DMS114 treated with DMSO at 0.1 percent for 48 hours (cell line): ENCODE results near the gene BLNK.
"Not testable (repeated sequence)": the region's sequence is repeated elsewhere in the genome, so short reads cannot be mapped to it uniquely, and the experiment has no call there.

Experiments used
- DNase-seq: peaks from one replicate; lab custom pipeline; 2025; ENCODE audit not compliant: unreplicated experiment; lab: John Stamatoyannopoulos, UW

The BLNK gene

DNA sequence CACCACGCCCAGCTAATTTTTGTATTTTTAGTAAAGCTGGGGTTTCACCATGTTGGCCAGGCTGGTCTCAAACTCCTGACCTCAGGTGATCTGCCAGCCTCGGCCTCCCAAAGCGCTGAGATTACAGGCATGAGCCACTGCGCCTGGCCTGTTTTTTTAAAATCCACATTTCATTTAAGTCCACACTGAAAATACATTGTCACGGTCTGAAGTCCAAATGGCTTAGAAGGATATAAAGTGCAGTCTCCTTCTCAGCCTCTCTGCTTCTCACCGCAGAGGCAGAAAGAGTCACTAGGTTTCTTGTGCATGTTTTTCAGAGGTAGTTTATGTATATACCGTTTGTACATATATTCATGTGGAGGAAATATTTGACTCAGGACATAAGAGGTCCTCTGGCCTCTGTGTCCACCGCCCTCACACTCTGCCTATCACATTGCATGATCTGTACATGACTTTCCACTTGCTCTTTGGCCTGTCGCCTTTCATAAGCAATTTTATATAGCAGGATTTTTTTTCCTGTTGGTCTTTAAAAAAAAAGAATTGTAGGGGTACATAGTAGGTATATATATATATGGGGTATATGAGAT is 42.9 kb downstream of the BLNK start:
- no peak for DNase-seq

DNA sequence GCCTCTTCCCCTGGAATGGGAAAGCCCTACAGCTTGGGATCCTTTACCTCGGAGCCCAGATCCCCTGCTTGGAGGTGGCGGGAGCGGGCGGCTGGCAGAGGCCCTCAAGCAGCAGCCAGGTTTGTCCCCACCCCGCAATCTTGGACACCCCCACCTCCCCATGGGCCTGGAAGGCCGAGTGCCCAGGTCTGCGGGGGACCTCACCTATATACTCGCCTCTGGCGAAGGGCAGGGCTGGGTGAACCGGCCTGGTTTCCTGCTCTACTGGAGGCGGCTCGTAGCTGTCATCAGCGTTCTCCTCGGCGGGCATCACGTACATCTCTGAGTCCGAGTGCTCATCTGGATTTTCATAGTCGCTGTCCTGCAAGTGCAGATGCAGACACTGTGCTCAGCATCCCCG is 44.2 kb downstream of the BLNK start:
- DNase-seq = no peak

DNA sequence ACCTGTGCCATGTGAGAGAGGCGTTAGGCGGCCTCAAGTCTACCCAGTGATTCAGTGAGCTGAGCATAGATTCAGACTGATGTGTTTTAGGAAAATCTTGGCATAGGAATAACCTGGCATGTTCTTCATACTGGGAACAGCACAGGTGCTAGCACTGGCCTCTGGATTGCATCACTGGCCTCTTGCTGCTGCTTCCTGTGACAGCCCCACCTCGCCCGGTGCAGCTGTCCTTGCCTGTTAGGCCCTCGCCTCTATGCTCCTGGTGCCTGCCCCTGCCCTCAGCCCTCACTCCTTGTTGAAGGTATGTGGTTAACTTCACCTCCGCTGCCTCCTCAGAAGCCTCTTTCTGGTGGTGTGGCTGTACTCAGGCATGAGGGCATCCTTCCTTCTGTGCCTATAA is 46.2 kb downstream of the BLNK start:
- DNase-seq = no peak

DNA sequence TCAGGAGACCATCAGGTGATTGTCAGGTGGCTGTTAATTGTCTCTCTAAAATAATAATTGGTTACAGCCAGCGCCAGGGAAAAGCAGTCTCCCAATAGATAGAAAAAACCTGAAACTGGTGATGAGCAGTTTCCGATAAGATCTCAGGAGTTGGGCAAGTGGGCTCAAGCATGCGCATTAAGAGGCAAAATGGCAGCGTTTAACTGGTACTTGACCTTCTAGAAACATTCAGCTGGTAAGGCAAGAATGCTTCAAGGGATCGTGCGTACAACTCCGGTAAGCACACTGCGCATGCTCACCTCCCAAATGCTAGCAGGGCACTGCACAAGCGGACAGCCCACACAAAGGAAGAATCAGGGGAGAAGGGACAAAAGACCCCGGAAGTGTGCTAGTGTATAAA is 48.5 kb downstream of the BLNK start:
- DNase-seq = no peak

DNA sequence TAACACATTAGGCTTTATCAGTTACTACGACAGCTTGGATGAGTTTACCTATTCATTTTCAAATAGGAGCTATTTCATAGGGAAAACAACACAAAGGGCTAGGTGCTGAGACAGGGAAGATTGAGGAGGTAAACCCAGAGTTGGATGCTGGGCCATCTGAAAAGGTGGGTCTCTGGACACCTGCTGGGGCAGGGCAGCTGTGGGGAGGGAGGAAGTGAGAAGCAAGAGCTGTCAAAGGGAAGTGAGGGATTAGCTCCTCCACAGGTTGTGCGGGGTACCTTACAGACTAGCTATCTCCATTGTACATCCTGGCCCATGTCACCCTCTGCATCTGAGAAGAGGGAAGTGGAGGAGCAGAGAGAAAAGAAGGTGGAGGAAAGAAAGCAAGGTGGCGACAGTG is 48.9 kb downstream of the BLNK start:
- no peak for DNase-seq

DNA sequence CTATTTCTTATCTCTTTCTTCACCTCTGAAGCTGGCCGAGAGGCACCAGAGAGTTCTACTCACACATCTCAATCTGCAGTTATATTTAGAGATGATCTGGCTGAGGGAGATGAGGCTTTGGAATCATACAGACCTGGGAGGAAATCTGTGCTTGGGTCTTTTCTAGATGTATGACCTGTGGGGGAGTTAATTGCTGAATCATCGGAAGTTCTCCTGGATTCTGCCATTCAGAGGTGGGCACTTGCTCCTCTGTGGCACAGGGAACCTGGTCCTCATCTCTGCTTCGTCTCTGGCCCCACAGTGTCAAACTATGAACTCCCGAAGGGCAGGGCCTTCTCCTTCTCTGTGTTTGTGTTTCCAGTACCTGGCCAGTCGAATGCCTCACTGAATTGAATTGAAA is 52.5 kb downstream of the BLNK start:
- no peak for DNase-seq

DNA sequence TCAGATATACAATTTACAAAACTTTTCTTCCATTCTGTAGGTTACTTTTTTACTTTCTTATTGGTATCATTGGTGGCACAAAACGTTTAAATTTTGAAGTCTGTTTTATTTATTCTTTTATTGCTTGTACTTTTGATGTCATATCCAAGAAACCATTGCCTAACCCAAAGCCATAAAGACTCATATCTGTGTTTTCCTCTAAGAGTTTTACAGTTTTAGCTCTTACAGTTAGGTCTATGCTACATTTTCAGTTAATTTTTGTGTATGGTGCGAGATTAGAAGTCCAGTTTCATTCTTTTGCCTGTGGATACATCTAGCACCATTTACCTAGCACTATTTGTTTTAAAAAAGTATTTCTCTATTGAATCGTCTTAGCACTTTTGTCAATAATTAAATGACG is 53.7 kb downstream of the BLNK start:
- DNase-seq = no peak

DNA sequence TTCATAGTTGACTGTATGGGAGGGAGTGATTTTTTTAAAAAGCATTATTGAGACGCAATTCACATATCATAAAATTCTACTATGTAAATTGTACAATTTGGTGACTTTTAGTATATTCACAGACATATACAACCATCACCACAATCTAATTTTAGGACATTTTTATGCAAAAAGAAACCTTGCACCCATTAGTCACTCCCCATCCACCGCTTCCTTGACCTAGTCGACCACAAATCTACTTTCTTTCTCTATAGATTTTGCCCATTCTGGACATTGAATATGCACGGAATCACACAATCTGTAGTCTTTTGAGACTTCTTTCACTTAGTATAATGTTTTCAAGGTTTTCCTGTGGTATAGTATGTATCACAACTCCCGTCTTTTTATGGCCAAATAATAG is 54.6 kb downstream of the BLNK start:
- DNase-seq = no peak

DNA sequence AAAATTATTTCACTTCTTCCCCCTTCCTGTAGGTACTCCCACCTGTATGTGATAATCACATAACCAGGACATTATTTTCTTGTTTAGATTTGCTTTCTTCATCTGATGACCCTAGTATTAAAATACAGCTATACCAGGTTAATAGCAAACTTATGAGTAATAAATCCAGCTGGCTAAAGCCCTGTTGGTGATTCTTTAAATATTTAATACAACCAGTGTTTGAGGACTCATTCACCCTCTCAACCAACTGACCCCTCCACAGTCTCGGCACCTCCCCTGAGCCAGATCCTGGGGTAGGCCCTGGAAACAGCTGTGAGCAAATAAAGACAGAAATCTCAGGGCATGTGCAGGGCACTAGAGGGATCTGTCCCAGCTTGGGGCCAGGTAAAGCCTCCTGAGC is 58.5 kb downstream of the BLNK start:
- no peak for DNase-seq

DNA sequence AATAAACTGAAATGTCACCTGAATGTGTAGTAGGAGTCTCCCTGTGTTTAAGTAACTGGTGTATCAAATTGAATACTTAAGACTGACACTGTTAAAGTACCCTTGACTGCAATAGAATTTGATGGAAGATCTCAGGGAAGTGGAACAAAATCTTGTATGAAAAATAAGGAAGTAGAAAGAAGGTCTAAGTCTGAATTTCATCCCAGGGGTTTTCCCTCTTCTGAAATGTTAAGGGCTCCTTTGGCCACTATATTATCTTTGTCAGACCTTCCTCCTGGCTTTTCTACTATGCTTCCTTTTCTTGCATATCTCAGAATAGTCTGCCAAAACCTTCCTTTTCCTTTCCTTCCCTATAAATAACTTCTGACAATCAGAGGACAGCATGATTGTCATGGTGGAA is 59.6 kb downstream of the BLNK start:
- DNase-seq = no peak

DNA sequence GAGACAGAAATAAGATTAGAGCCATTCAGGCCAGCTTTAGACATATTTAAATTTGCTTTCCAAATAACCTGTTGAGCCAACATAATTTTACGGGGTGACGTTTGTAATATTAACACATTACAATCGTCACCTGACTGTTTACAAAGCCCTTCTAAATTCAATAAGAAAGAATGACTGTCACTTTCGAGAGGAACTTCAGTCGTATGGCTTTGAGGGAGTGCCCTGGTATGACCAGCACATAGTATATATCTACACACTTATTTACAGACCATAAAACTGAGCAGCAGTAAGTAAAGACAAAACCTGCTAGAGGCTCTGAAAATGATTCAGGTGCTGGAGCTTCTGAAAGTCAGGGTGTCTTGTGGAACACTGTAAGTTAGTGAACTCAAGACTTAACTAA is 62.4 kb downstream of the BLNK start:
- DNase-seq = no peak

DNA sequence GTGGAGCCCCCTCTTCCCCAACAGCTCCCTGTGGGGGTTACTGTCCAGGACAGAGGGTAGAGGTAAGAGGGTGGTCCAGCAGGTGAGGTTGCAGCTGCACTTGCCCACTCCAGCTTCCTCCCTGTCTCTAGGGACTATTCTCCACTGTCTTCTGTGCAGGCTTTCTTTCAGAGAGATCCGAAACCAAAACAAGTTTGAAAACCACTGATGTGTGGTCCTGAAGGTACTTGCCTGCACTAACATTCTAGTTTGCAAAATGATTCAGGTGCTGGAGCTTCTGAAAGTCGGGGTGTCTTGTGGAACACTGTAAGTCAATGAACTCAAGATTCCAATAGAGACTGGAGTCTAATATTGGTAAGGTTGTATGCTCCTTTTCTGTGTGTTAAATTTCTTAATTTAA is 63.1 kb downstream of the BLNK start:
- DNase-seq = no peak

DNA sequence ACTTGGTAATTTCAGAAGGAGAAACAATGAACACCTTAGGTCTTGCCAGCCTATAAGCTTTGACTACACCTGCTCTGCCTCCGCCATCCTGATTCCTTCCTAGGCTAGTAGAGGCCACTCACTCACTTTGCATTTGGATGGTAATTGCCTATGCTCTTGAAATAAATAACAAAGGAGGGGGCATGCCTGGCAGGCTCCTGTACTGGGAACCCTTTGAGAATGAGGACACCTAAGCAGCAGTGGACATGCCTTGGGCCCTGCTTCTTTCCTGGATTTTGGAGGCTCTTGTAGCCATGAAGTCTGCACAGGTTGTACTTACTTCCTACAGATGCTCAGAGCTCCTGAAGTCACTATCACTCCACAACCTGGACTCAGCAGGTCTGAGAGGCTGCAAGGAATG is 65.8 kb downstream of the BLNK start:
- no peak for DNase-seq

DNA sequence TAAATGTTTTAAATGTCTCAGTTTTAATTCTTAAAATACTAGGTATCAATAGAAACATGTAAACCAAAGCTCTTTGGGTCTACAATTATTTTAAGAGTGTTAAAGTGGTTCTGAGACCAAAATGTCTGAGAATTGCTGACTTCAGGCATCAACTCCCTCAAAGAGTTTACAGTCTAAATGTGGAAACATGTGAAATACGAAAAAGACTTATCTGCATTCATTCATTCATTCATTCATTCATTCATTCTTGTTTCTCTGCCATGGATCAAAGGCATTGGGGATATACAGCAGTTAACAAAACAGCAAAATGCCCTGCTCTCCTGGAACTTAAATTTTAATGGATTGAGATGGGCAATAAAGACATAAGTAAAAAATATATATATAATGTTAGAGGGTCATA is 69.8 kb downstream of the BLNK start:
- DNase-seq = no peak

DNA sequence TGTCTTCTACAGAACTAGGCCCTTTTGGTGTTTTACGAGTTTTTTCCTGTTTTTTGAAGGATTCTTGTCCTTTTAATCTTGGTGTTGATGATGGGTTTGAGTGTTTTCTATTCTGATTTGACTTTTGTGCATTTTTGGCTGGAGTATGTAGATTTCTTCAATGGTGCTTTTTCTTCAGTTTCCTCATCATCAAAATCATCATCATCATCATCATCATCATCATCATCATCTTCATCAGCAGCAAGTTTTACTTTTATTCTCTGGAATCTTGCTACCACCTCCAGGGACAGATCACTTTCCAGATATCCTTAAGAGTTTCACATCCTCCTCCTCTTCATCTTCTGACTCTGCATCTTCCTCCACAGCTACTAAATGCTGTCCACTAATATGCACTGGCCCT is 81.9 kb downstream of the BLNK start:
- DNase-seq = not testable (repeated sequence)

DNA sequence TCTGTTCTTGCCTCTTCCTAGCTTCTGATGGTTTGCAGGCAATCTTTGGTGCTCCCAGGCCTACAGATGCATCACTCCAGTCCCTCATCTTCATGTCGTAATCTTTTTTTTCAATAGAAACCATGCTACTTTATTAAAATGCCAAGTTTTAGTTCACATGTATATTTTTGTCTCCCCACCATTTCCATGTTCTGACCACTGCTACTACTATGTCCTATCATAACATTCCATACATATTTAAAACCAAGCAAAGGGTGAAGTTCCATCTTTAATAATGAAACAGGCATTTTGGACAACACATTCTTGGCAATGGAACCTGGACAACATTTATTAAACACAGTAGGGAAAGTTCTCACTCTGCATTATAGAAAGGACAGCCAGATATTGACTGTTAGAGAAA is 82.5 kb downstream of the BLNK start:
- DNase-seq = no peak

DNA sequence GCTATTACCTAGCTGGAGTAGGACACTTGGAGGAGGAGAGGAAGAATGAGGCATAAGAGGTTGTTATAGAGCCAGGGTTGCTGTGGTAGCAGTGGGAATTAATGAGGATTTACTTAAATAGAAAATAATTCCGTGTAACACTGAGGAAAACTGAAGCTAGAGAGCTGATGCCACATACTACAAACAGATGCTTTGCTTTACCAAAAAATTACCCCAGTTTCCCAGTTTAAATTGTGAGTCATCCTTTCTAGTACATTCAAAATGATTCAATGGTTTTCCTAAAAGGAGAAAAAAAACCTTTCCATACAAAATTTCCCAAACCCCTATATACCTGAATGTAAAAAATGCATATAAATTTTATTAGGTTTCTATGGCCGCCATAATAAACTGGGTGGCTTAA is 82.9 kb downstream of the BLNK start:
- DNase-seq = no peak

DNA sequence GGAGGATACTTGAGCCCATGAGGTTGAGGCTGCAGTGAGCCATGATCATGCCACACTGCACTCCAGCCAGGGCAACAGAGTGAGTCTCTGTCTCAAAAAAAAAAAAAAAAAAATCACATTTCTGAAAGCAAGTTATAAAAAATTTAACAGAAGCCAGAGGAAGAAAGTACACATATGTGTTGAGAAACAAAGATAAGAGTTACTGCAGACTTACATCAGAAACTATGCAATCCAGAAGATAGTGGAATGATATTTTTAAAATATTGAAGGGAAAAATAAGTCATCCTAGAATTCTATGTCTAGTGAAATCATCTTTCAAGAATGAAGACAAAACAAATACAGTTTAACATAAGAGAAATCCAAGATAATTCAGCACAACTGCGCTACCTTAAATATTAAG is 94.4 kb downstream of the BLNK start:
- DNase-seq = no peak

DNA sequence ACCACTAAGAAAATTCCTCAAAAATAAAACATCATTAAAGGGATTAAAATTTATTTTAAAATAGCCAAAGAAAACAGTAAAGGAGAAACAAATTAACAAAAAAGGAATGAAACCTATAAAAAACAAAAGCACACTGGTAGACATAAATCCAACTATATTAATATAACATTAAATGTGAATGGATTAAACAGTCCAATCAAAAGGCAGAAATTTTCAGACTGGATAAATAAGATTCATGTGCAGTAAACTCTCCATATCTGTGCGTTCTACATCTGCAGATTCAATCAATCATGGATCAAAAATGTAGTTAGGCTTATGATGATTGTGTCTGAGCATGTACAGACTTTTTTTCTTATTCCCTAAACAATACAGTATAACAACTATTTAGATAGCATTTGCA is 98.7 kb downstream of the BLNK start:
- DNase-seq = no peak

DNA sequence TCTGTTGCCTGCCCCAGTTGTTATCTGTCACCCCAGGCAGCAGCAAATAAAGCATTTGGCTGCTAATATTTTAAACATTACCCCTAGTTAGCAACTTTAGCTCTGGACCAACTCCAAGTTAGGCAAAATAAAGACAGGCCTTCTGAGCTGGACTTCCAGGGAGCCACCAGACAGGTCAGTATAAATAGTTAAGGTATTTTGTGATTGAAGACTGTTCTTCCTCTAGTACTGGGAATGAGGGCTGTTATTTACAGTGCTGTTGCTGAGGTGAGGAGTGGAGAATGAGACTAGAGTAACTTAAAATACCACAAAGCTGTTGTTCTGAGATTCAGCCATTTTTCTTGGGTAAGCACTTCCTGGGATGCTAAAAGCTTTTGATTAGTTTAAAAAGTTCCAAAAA is 101.1 kb downstream of the BLNK start:
- no peak for DNase-seq

DNA sequence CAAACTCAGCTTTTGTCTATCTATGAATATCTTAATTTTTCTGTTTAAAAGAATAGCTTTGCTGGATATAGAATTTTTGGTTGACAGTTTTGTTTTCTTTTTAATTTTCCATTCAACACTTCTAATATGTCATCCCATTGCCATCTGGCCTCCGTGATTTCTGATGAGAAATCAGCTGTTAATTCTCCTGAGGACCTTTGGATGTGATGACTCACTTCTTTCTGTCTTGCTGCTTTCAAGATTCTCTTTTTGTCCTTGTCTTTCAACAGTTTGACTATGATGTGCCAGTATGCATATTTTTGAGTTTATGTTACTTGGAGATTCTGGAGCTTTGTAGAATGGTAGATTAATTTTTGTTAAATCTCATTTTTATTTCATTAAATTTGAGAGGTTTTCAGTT is 102.8 kb downstream of the BLNK start:
- DNase-seq = no peak

DNA sequence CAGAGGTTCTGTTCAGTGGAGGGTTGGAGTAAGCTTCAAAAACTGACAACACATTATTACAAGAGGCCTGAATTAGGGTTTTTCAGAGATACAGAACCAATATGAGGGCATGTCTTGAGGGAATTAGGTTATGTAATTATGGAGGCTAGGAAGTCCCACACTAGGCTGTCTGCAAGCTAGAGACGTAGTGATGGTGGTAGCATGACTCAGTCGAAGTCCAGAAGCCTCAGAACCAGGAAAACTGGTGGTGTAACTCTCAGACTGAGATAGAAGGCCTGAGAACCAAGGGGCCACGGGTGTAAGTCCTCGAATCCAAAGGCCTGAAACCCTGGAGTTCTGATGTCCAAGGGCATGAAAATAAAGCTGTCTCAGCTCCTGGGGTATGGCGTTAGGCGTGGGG is 105.6 kb downstream of the BLNK start:
- no peak for DNase-seq

DNA sequence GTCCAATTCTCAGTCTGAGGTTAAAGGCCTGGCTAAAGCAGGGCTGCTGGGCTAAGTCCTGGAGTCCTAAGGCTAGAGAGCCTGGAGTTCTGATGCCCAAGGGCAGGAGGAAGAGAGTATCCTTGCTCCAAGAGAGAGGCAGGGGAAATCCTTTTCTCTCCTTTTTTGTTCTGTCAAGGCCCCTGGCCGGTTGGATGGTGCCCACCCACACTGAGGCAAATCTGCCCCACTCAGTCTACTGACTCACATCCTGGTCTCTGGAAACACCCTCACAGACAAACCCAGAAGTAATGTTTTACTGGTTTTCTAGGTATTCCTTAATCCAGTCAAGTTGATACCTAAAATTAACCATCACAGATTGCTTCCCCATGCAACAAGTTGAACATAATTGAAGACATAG is 118.3 kb downstream of the BLNK start:
- DNase-seq = no peak

DNA sequence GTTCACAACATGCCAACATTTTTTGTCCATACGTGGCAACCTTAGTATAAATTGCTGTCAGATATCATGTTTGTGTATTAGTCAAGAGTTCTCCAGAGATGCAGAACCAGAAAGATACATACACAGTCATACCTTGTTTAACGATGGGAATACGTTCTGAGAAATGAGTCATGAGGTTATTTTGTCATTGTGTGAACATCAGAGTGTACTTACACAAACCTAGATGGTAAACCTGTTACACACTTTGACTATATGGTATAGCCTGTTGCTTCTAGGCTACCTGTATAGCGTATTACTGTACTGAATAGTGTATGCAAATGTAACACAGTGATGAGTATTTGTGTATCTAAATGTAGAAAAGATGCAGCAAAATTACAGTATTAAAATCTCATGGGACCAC is 118.9 kb downstream of the BLNK start:
- DNase-seq = no peak
